Activated T-cell treated with anti-CD3 and anti-CD28 coated beads, Interleukin-2, amount 50 U/mL, for 1 hour (primary cell): ENCODE data around the gene KCNJ6.

Experiments
- DNase-seq: peaks from one replicate; pipeline ENCODE4 v3.0.0-alpha.2; 2020

The KCNJ6 gene

GRCh38 chr21:37711836-37712568, 204.3 kb downstream of the KCNJ6 start:
- DNase-seq, result no peak

- DNase-seq, result no peak
These were observed 204.9 kb downstream of the KCNJ6 start for GRCh38 chr21:37711286-37711829.

- no peak for DNase-seq
These were observed 205.5 kb downstream of the KCNJ6 start for GRCh38 chr21:37710546-37711285.

- DNase-seq, result no peak
These were observed 211.5 kb downstream of the KCNJ6 start for GRCh38 chr21:37704751-37705150.

- no peak for DNase-seq
These were observed 214.0 kb downstream of the KCNJ6 start for GRCh38 chr21:37702241-37702640.

GRCh38 chr21:37700641-37701202, 215.5 kb downstream of the KCNJ6 start:
- no peak for DNase-seq

GRCh38 chr21:37699024-37699775, 217.1 kb downstream of the KCNJ6 start:
- no peak for DNase-seq

GRCh38 chr21:37696936-37697335, 219.3 kb downstream of the KCNJ6 start:
- no peak for DNase-seq

GRCh38 chr21:37695111-37695510, 221.1 kb downstream of the KCNJ6 start:
- no peak for DNase-seq

GRCh38 chr21:37688952-37689659, 227.2 kb downstream of the KCNJ6 start:
- no peak for DNase-seq

- DNase-seq, result no peak
These were observed 229.1 kb downstream of the KCNJ6 start for GRCh38 chr21:37686991-37687810.

GRCh38 chr21:37684547-37684946, 231.7 kb downstream of the KCNJ6 start:
- DNase-seq, result no peak

GRCh38 chr21:37684115-37684493, 232.2 kb downstream of the KCNJ6 start:
- no peak for DNase-seq

GRCh38 chr21:37683396-37684114, 232.7 kb downstream of the KCNJ6 start:
- no peak for DNase-seq

GRCh38 chr21:37682966-37683365, 233.3 kb downstream of the KCNJ6 start:
- no peak for DNase-seq

GRCh38 chr21:37677006-37677405, 239.3 kb downstream of the KCNJ6 start:
- DNase-seq, result no peak

- DNase-seq, result peak; percentile 62
These were observed 241.0 kb downstream of the KCNJ6 start for GRCh38 chr21:37675202-37675801.

- no peak for DNase-seq
These were observed 242.3 kb downstream of the KCNJ6 start for GRCh38 chr21:37673801-37674575.

- DNase-seq, result no peak
These were observed 244.9 kb downstream of the KCNJ6 start for GRCh38 chr21:37671381-37671780.

- DNase-seq, result no peak
These were observed 245.4 kb downstream of the KCNJ6 start for GRCh38 chr21:37670883-37671282.
